HG02588 (cell line): ENCODE data around the gene KIF21A.

ENCODE experiments used
- ATAC-seq: cut with Tn5 transposase; IDR thresholded peaks from one replicate; pipeline ENCODE4 v1.9.1; 2021; ENCODE audit warnings: mild to moderate bottlenecking, moderate library complexity; ENCODE audit not compliant: unreplicated experiment

The KIF21A gene

GRCh38 chr12:39389399-39390150 is 53.3 kb downstream of the KIF21A start:
- no peak for ATAC-seq

GRCh38 chr12:39386335-39386734 is 56.6 kb downstream of the KIF21A start:
- no peak for ATAC-seq

- no peak for ATAC-seq
Observed at GRCh38 chr12:39383114-39383513, 59.8 kb downstream of the KIF21A start.

DNA sequence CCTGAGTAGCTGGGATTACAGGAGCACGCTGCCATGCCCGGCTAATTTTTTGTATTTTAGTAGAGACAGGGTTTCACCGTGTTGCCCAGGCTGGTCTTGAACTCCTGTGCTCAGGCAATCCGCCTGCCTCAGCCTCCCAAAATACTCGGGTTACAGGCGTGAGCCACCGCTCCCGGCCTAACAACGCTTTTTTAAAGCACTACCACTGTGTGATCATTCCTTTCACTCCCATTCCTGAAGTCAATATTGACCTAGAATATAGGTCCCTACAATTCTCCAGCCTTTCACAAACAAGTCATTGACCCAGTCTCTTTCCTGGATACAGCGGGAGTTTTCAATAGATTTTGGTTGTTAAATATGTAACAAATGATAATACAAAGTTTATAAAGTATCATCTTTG is 62.8 kb downstream of the KIF21A start:
- ATAC-seq = no peak

- ATAC-seq = no peak
Observed at GRCh38 chr12:39378341-39378740, 64.6 kb downstream of the KIF21A start.

DNA sequence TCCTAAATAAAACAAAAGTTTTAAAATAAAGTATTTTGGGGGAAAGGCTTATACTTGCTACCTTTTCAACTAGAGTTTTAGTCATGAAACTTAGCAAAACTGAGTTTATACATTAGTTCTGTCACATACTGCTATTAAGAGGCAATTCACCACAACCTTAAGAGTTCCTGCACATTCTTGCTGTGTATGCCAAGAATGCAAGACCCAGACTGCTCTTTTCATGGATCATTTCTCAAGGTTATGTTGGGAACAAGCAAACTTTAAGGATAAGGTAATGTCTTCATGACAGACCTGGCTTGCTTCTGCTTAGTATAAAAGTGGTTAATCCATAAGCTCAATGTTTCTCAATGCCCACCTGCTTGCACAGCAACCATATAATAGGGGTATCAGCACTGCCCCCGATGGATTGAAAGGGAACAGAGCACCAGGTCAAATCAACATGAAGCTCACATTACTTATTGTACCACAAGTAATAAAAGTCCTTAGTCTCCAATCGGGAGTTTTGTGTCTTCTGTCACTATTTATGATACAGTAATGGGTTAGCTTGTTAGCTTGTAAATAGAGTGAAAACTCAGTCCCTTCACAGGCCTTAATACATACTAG is 67.6 kb downstream of the KIF21A start:
- ATAC-seq = no peak

DNA sequence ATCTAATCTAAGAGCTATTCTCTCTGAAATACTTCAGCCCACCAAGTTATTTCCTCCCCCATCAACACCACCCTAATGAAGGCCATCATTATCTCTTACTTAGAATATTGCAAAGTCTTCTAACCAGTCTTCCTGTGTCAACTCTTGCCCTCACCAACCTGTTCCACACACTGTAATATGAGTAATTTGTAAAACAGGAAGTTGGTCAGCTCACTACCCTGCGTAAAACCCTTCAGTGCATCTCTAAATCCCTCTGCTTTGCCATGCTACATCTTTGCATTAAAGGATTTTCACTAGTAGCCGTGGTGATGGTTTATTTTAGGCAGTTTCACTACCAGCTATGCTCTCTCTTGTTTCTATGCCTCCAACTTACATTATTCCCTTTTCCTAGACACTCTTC is 70.0 kb downstream of the KIF21A start:
- peak; percentile 86 for ATAC-seq

- ATAC-seq = peak; percentile 21
Observed at GRCh38 chr12:39372204-39372925, 70.6 kb downstream of the KIF21A start.

DNA sequence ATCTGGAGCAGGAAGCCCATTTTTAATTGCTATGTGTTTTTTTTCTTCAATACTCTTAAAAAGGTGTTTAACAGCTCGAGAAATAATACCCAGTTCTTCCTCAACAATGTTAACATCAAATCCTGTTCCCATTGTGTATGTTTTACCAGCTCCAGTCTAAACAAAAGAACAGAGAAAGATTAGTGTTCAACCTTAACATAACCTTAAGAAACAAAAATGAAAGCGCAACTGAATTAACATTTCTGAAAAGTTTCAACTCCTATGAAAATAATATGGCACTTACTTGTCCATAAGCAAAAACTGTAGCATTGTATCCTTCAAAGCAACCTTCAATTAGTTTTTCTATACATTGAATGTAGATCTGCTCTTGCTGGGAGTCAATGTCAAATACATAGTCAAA is 73.2 kb downstream of the KIF21A start:
- ATAC-seq = no peak

- ATAC-seq = no peak
Observed at GRCh38 chr12:39368891-39369290, 74.0 kb downstream of the KIF21A start.

DNA sequence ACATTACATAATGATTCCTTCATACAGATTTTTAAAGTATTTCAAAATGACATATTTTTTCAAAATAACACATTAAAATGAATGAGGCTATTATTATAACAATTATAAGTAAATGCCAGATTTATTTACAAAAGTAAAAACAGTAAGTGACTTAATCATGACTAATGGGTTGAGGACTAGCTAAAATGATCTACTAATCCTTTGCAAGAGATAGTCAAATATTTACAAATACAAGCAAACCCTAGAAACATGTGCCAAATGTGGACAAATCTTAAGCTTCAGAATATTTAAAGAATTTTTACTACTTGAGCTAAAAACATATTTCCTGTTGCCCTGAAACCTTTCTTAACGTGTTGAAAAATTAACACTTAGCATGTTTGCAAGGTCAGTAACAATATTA is 74.8 kb downstream of the KIF21A start:
- no peak for ATAC-seq

DNA sequence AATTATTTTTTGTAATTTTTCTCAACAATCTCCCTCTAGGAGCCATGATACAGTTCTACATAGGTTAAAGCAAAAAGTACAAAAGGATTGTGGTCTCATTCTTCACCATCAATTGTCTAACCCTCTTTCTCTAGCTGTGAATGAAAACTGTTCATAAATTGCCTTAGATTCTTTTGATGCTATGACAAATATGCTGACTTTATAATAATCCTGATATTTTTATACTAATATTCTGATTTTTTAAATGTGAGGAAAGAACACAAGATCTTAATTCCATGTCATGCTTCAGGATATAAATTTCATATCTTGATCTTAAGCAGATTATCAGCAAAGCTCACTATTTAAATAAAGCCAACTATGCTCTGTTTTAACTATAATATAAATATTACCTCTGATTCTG is 75.4 kb downstream of the KIF21A start:
- ATAC-seq = no peak

GRCh38 chr12:39365364-39366001 is 77.4 kb downstream of the KIF21A start:
- ATAC-seq = no peak

- no peak for ATAC-seq
Observed at GRCh38 chr12:39364196-39364595, 78.7 kb downstream of the KIF21A start.

- ATAC-seq = no peak
Observed at GRCh38 chr12:39359645-39360044, 83.3 kb downstream of the KIF21A start.

- ATAC-seq = no peak
Observed at GRCh38 chr12:39357041-39357440, 85.9 kb downstream of the KIF21A start.

DNA sequence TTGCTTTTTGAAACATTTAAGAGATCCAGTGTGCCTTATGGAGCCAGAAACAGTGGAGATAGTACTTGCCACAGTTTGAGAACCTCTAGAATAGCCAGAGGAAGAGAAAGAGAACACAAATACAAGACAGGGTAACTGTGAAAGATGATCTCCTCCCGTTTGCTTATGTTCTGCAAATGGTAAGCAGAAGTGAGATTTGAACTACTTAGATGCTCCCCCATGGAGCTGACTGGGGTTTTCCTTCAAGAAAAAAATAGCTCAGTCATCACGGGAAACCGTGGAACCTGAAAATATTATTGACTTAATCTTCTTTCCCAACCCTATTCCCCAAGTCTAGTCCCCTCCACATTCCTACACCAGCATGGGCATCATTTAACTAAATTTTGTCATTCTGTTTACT is 87.1 kb downstream of the KIF21A start:
- ATAC-seq = no peak

- ATAC-seq = no peak
Observed at GRCh38 chr12:39354955-39355354, 88.0 kb downstream of the KIF21A start.

- no peak for ATAC-seq
Observed at GRCh38 chr12:39352471-39353017, 90.4 kb downstream of the KIF21A start.

DNA sequence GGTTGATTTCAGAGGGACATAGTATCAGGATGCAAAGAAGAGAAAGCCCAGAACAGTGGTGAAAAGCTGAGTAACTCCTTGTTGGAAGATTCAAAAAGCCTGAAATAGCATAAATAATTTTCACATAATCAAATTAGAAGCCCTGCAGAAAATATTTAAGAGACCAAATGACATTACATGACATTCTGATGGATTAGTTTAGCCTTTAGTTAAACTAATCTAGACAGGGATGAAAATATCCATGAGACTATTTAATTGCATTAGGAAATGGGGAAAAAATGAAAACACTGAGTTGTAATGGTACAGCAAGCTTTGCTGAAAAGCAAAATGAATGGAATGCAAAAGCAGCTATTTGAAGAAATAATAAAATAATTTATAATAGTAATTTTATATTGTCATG is 91.8 kb downstream of the KIF21A start:
- no peak for ATAC-seq

DNA sequence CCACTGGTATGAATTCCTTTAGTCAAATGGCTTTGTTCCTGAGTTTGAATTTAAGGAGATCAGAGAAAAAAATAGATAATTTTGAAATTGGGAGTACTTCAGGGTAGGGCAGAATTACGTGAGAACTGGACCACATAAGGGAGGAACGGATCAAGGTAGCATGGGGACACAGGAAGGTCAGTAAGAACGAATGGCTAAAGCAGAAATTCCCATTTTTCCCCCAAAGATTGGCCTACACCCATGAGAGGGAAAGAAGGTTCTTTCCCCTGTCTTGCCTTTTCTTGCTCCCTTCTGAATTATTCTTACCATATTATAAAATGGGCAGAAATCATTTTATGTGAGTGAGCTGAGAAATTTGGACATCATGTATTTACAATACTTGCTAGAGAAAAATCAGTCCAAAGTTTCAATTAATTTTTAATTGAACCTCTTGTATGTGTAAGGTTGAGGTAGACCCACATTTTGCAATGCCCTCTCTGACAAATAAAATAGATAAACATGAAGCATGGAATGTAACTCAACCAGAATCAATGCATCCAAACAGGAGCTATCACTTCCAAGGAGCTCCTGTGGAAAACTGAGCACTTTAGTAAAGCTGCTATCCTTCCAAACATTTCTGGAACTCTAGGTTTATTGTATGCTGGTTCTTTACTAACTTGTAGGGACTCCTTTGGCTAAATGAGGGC is 93.8 kb downstream of the KIF21A start:
- no peak for ATAC-seq
